Transverse colon (tissue), 4 donors: ENCODE measurements around the gene PCSK9.

Experiments used
- CTCF ChIP-seq, 5 experiments: fragments of 200-600 bp in 3 of 5; fragments of 450-650 bp in 2 of 5; sonication (generic) in 3 of 5; IDR thresholded peaks; 1 replicate in 2 of 5; 2 replicates in 3 of 5; pipeline ENCODE4 v1.5.1; 2016 to 2017; ENCODE audit warnings: antibody characterized with exemption in 5 of 5, inconsistent platforms in 3 of 5, mild to moderate bottlenecking in 2 of 5, moderate library complexity in 1 of 5
- POLR2A ChIP-seq: fragments of 450-650 bp; IDR thresholded peaks from one replicate; pipeline ENCODE4 v1.6.1; 2016; ENCODE audit warnings: antibody characterized with exemption, mild to moderate bottlenecking, moderate library complexity
- POLR2AphosphoS5 ChIP-seq, 3 donors: sonication (generic); formaldehyde crosslinking; IDR thresholded peaks; one replicate each; pipeline ENCODE4 v1.6.1; 2016; ENCODE audit warnings: antibody characterized with exemption in 3 of 3

GRCh38 chr1:55038974-55039341 is 390 bp upstream of the PCSK9 start:
- TF ChIP-seq CTCF (IDR thresholded peaks at IDR 0.05) (no peak), POLR2AphosphoS5 (IDR thresholded peaks at IDR 0.05) (no peak), POLR2A (no peak)
